Esophagus squamous epithelium (tissue), 5 donors: ENCODE results near the gene CEACAM21. TPM values are rescaled to one million over a fixed set of nuclear protein-coding genes. Genes with fewer than 3 reads are reported as not detected.

Source experiments
- DNase-seq: peaks from one replicate; lab custom pipeline; 2025; lab: John Stamatoyannopoulos, UW
- H3K27ac ChIP-seq, 4 donors: fragments of 200-600 bp; sonication (generic); one replicate each; pipeline ENCODE4 v1.5.1; 2016 to 2019; ENCODE audit warnings: mild to moderate bottlenecking in 1 of 4
- H3K27me3 ChIP-seq, 4 donors: fragments of 200-600 bp; sonication (generic); 1 replicate in 3 of 4; 2 replicates in 1 of 4; pipeline versions ENCODE4 v1.5.1 to v1.6.0; 2017 to 2021; ENCODE audit warnings: antibody characterized with exemption in 1 of 4
- H3K36me3 ChIP-seq, 3 donors: fragments of 200-600 bp; sonication (generic); one replicate each; pipeline ENCODE4 v1.5.1; 2016 to 2019
- H3K4me1 ChIP-seq, 3 donors: fragments of 200-600 bp; sonication (generic); one replicate each; pipeline ENCODE4 v1.5.1; 2017 to 2019
- H3K4me3 ChIP-seq, 4 donors: fragments of 200-600 bp; sonication (generic); 1 replicate in 3 of 4; 2 replicates in 1 of 4; pipeline ENCODE4 v1.5.1; 2016 to 2019; ENCODE audit warnings: mild to moderate bottlenecking in 2 of 4, moderate library complexity in 1 of 4
- H3K9me3 ChIP-seq, 3 donors: fragments of 200-600 bp; sonication (generic); one replicate each; pipeline ENCODE4 v1.5.1; 2016 to 2019
- POLR2A ChIP-seq, 4 donors: fragments of 450-650 bp; IDR thresholded peaks; one replicate each; pipeline ENCODE4 v1.6.1; 2017; ENCODE audit warnings: antibody characterized with exemption in 4 of 4, mild to moderate bottlenecking in 4 of 4, moderate library complexity in 3 of 4
- WGBS, 2 donors: methylation state at CpG; one replicate each; pipeline ENCODE4 v1.1.5; 2018; 5-methylcytosine and 5-hydroxymethylcytosine counted together
- intact Hi-C: fragments of 100-400 bp; cut with DNase I; formaldehyde crosslinking; loops from one replicate; pipeline ENCODE4 v1.15.0; 2022
- total RNA-seq, 4 donors: library from RNA; depleted of rRNA; stranded (reverse); fragments of >200 nt; gene quantifications; one replicate each; pipeline ENCODE4 v1.1.0, GENCODE V29; 2016
- TF ChIP-seq, protein P1 (sequence below), 6 experiments: fragments of 450-650 bp in 4 of 6; fragments of 200-600 bp in 2 of 6; sonication (generic) in 2 of 6; IDR thresholded peaks; one replicate each; pipeline ENCODE4 v1.5.1; 2016 to 2019; ENCODE audit warnings: antibody characterized with exemption in 6 of 6, mild to moderate bottlenecking in 4 of 6, moderate library complexity in 4 of 6
- donor health status: DM: yes; HTN: yes; CAD: no.

CEACAM21 gene
- total RNA-seq, 4 donors from 2014 or later, result 0.57 to 3.7 TPM; not detected in 2

DNA sequence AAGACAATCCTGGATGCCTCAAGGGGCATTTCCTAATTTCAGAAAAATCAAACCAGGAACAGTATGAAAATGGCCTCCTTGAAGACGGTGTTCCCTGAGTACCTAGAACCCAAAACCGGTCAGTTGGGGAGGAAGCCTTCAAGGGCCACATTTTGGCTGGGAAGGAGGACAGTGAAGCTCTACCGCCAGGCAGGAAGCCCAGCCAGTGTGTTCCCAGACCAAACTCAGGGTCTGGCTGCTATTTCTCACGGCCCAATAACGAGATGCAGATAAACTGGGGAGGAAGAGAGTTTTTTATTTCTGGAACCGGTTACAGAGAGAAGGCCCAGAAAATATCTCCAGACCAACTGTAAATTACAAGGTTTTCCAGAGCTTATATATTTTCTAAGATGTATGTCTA lies 24.3 kb upstream of the CEACAM21 start:
- Histone ChIP-seq H3K4me3 (peak overlapping the region in 2 of 4 donors; percentile 31 to 42), H3K36me3 (no peaks in the 10 kb centered on the region), H3K27ac (peak overlapping the region in 3 of 4 donors; percentile 16 to 57 (median 47)), H3K9me3 (no peaks in the 10 kb centered on the region), H3K4me1 (peaks cover 0 to 25% (median 0%) of the 10 kb centered on the region in 3 donors), H3K27me3 (peaks cover 0 to 46% (median 0%) of the 10 kb centered on the region in 4 donors)
- TF ChIP-seq, protein P1, sequence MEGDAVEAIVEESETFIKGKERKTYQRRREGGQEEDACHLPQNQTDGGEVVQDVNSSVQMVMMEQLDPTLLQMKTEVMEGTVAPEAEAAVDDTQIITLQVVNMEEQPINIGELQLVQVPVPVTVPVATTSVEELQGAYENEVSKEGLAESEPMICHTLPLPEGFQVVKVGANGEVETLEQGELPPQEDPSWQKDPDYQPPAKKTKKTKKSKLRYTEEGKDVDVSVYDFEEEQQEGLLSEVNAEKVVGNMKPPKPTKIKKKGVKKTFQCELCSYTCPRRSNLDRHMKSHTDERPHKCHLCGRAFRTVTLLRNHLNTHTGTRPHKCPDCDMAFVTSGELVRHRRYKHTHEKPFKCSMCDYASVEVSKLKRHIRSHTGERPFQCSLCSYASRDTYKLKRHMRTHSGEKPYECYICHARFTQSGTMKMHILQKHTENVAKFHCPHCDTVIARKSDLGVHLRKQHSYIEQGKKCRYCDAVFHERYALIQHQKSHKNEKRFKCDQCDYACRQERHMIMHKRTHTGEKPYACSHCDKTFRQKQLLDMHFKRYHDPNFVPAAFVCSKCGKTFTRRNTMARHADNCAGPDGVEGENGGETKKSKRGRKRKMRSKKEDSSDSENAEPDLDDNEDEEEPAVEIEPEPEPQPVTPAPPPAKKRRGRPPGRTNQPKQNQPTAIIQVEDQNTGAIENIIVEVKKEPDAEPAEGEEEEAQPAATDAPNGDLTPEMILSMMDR (IDR thresholded peaks at IDR 0.05), result no peak
- no peak for TF ChIP-seq POLR2A (IDR thresholded peaks at IDR 0.05)
- 54 to 60% methylated on average over 5 to 6 of the region's 6 CpGs for WGBS, 2 donors
- intact Hi-C loops, result no loop called here
- DNase-seq, result no peak

DNA sequence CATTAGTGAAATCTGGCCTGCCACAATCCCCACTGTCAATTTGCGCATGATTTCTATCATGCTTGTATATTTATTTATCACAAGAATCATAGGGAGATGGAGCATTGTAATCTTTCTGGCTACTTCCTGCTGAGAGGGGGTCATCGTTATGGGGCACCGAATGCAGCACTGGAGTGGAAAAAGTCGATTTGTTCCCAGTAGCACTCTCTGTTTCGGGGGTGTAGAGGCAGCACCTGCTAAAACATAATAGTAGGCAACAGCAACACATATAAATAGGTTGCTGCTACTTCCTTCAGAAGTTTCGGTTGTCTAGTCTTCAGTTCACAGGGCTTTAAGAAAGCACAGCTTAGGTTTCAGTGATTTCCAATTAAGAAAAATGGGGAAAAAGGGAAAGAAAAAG lies 23.4 kb upstream of the CEACAM21 start:
- Histone ChIP-seq H3K27me3 (peaks cover 0 to 46% (median 0%) of the 10 kb centered on the region in 4 donors), H3K36me3 (no peaks in the 10 kb centered on the region), H3K27ac (peak overlapping the region in 3 of 4 donors; percentile 16 to 57 (median 47)), H3K4me1 (peaks cover 0 to 22% (median 0%) of the 10 kb centered on the region in 3 donors), H3K9me3 (no peaks in the 10 kb centered on the region), H3K4me3 (peak overlapping the region in 2 of 4 donors; percentile 31 to 42)
- DNase-seq, result no peak
- intact Hi-C loops, result no loop called here
- 42 to 60% methylated on average over 6 of the region's 6 CpGs for WGBS, 2 donors
- TF ChIP-seq POLR2A (IDR thresholded peaks at IDR 0.05), result peak in 1 of 4 donors; percentile 55
- TF ChIP-seq, protein P1 (IDR thresholded peaks at IDR 0.05), result no peak

DNA sequence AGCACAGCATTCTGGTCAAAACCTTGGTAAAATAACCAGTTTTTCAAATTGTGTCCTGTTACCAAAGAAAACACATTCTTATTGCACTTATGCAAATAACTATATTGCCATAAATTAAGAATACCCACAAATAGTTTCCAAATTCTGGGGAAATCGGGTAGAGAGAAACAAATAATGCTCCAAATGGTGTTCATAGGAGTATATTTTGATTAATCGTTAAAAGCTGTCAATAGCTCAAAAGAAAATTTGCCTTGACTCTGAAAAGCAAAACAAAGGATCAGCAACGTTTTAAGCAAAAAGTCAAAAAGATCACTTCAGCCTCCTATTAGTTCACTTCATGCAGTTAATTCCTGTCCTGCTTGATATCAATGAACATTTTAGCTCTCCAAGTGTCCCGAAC lies 22.2 kb upstream of the CEACAM21 start:
- H3K36me3 ChIP-seq, result no peaks in the 10 kb centered on the region
- H3K27me3 ChIP-seq, result peaks cover 0 to 48% (median 0%) of the 10 kb centered on the region in 4 donors
- H3K9me3 ChIP-seq, result no peaks in the 10 kb centered on the region
- H3K4me3 ChIP-seq, result no peak overlapping the region
- intact Hi-C loops, result no loop called here
- H3K4me1 ChIP-seq, result peaks cover 0 to 15% (median 0%) of the 10 kb centered on the region in 3 donors
- 72 to 76% methylated on average over 4 of the region's 4 CpGs for WGBS, 2 donors
- no peak overlapping the region for H3K27ac ChIP-seq
- DNase-seq, result no peak
- no peak for TF ChIP-seq POLR2A (IDR thresholded peaks at IDR 0.05)
- TF ChIP-seq, protein P1 (IDR thresholded peaks at IDR 0.05), result no peak

DNA sequence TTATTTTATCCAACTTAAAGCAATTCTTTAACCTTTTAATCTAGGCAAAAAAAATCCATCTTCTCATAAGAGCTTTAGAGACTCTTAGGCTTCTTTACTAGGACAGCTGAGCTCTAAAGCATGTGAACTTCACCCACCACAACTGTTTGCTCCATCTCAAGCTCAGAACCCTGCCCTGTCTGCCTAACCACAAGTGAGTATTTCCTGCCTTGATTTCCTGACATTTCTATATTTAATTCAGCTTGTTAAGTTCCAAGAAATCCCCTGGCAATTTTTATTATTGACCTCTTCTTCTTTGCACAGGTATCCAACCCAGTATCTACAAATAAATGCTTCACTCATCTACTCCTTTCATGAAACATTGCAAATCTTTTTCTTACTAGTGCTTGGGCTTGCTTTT lies 21.1 kb upstream of the CEACAM21 start:
- H3K27me3 ChIP-seq, result peaks cover 0 to 51% (median 0%) of the 10 kb centered on the region in 4 donors
- TF ChIP-seq, protein P1 (IDR thresholded peaks at IDR 0.05), result no peak
- TF ChIP-seq POLR2A (IDR thresholded peaks at IDR 0.05), result no peak
- H3K9me3 ChIP-seq, result no peaks in the 10 kb centered on the region
- intact Hi-C loops, result no loop called here
- H3K4me1 ChIP-seq, result peaks cover 0 to 14% (median 0%) of the 10 kb centered on the region in 3 donors
- no peaks in the 10 kb centered on the region for H3K36me3 ChIP-seq
- peak overlapping the region in 1 of 4 donors; percentile 13 for H3K27ac ChIP-seq
- no peak overlapping the region for H3K4me3 ChIP-seq
- DNase-seq, result no peak

DNA sequence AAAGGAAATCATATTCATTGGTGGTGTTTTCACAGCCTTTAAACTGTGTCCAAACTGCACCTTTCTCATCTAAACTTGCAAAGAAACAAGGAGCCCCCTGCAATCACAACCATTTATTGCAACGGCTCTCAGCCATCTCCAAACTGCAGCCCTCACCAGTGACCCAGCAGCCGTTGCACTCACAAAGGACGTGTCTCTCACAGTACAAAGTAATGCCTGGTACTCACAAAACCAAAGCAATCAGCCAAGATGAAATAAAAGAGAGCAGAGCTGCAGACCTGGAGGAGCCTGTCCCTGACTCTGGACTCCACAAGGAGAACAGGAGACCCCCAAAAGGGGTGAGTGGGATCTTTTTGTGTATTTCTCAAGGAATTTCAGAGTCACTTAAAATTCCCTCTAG lies 20.2 kb upstream of the CEACAM21 start:
- TF ChIP-seq, protein P1 (IDR thresholded peaks at IDR 0.05), result no peak
- no peak for TF ChIP-seq POLR2A (IDR thresholded peaks at IDR 0.05)
- no peak for DNase-seq
- Histone ChIP-seq H3K4me3 (no peak overlapping the region), H3K4me1 (peaks cover 0 to 14% (median 0%) of the 10 kb centered on the region in 3 donors), H3K36me3 (no peaks in the 10 kb centered on the region), H3K27me3 (peaks cover 0 to 50% (median 0%) of the 10 kb centered on the region in 4 donors), H3K27ac (no peak overlapping the region), H3K9me3 (no peaks in the 10 kb centered on the region)
- WGBS, 2 donors, result 29 to 45% methylated on average over 3 of the region's 3 CpGs
- intact Hi-C loops, result no loop called here
